Natural killer cell (primary cell): ENCODE data around the gene CUX1. TPM values are rescaled to one million over a fixed set of nuclear protein-coding genes. Genes with fewer than 3 reads are reported as not detected.

Source experiments
- ATAC-seq, 3 donors: fragments of 150-1000 bp in 2 of 3; fragments of 200-7000 bp in 1 of 3; cut with Tn5 transposase; 1 replicate in 1 of 3; 2 replicates in 2 of 3; pipeline ENCODE4 v1.10.0; 2021; ENCODE audit warnings: mild to moderate bottlenecking in 2 of 3, moderate library complexity in 2 of 3
- DNase-seq, 2 donors: peaks; one replicate each; pipeline versions ENCODE4 v3.0.0 to v3.0.0-alpha.2; 2013 to 2021; ENCODE audit warnings: mixed read lengths in 1 of 2
- H3K27ac ChIP-seq: one replicate; pipeline ENCODE4 v1.5.1; 2013; ENCODE audit warnings: mild to moderate bottlenecking, low read length
- H3K27me3 ChIP-seq: one replicate; pipeline ENCODE4 v1.6.1; 2013; ENCODE audit warnings: low read length; ENCODE audit not compliant: control insufficient read depth, insufficient read depth
- H3K36me3 ChIP-seq: one replicate; pipeline ENCODE4 v1.6.1; 2013; ENCODE audit warnings: low read length; ENCODE audit not compliant: control insufficient read depth, insufficient read depth
- H3K4me1 ChIP-seq: one replicate; pipeline ENCODE4 v1.6.1; 2013; ENCODE audit warnings: low read length; ENCODE audit not compliant: control insufficient read depth, insufficient read depth
- H3K4me3 ChIP-seq: one replicate; pipeline ENCODE4 v1.5.1; 2013; ENCODE audit warnings: low read length
- H3K9me3 ChIP-seq: one replicate; pipeline ENCODE4 v1.6.1; 2013; ENCODE audit warnings: low read length; ENCODE audit not compliant: control insufficient read depth, insufficient read depth
- H3K27ac Mint-ChIP-seq, 2 donors: one replicate each; pipeline ENCODE4 v1.8.0; 2022; ENCODE audit warnings: mild to moderate bottlenecking in 2 of 2, mixed read lengths in 2 of 2, moderate library complexity in 1 of 2
- H3K27me3 Mint-ChIP-seq, 2 donors: one replicate each; pipeline ENCODE4 v1.8.0; 2022; ENCODE audit warnings: low read depth in 2 of 2, mixed read lengths in 2 of 2
- H3K36me3 Mint-ChIP-seq: one replicate; pipeline ENCODE4 v1.8.0; 2022; ENCODE audit warnings: mixed read lengths
- H3K4me1 Mint-ChIP-seq, 2 donors: one replicate each; pipeline ENCODE4 v1.8.0; 2022; ENCODE audit warnings: mixed read lengths in 2 of 2
- H3K4me3 Mint-ChIP-seq: one replicate; pipeline ENCODE4 v1.8.0; 2022; ENCODE audit warnings: mild to moderate bottlenecking, moderate library complexity, mixed read lengths
- H3K9me3 Mint-ChIP-seq, 2 donors: one replicate each; pipeline ENCODE4 v1.8.0; 2022; ENCODE audit warnings: mixed read lengths in 2 of 2
- WGBS: methylation state at CpG from one replicate; pipeline ENCODE4 v1.1.7; 2013; ENCODE audit warnings: missing lambda C conversion rate; ENCODE audit not compliant: insufficient coverage; 5-methylcytosine and 5-hydroxymethylcytosine counted together
- intact Hi-C: fragments of 100-400 bp; cut with micrococcal nuclease; formaldehyde crosslinking; loops from one replicate; pipeline ENCODE4 v1.14.2; 2022
- total RNA-seq, 4 donors: library from RNA; stranded (reverse); fragments of 120-200 nt in 1 of 4; gene quantifications; one replicate each; pipeline versions ENCODE4 v1.2.3 to v1.2.4, GENCODE V29; 2013 to 2022
- TF ChIP-seq, protein P1 (sequence below): fragments of 200-600 bp; IDR thresholded peaks from one replicate; pipeline ENCODE4 v1.8.0; 2022; ENCODE audit warnings: antibody characterized with exemption

The CUX1 gene
- total RNA-seq, 3 donors from 2014 or later (not counting 1 experiment from before 2014, with no cell fraction given): 59.8 to 77.4 (median 73.6) TPM

DNA sequence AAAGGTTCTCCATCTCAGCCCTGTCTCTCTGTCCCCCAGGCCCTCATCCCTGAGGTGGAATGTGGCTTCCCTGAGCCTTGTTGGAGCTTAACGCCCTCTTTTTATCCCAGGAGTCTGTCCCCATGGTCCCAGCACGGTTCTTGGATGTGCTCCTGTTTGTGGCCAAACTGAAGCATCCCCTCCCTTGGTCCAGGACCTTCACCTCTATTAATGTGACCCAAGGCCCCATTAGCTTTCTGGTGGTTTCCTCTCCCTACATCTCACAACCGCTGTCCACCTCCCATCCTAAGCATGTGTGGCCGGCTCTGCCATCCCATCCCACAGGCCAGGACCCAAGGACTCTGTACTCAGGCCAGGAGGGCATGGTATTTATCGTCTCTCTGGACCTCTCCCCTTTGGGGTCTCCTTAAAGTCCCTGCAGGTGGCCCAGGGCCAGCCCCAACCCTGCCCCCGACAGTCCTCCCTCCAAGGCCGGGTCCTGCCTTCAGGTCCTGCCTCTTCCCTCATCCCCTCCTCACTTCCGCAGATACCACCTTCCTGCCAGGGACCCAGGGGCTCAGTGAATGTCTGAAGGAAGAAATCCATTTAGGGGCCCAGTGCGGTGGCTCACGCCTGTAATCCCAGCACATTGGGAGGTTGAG lies 453.9 kb downstream of the CUX1 start:
- no peaks in the 10 kb centered on the region for H3K4me1 ChIP-seq
- no peaks in the 10 kb centered on the region for H3K36me3 ChIP-seq
- intact Hi-C loops: no loop called here
- WGBS: 93% methylated on average over 10 of the region's 10 CpGs
- H3K27me3 ChIP-seq: no peaks in the 10 kb centered on the region
- Mint-ChIP-seq H3K4me1 (peaks cover 0 to 5% of the 10 kb centered on the region in 2 donors), H3K4me3 (no peak overlapping the region), H3K27ac (no peak overlapping the region), H3K27me3 (no peaks in the 10 kb centered on the region), H3K9me3 (no peaks in the 10 kb centered on the region), H3K36me3 (no peaks in the 10 kb centered on the region)
- ATAC-seq (no peak), DNase-seq (no peak)
- TF ChIP-seq, protein P1, sequence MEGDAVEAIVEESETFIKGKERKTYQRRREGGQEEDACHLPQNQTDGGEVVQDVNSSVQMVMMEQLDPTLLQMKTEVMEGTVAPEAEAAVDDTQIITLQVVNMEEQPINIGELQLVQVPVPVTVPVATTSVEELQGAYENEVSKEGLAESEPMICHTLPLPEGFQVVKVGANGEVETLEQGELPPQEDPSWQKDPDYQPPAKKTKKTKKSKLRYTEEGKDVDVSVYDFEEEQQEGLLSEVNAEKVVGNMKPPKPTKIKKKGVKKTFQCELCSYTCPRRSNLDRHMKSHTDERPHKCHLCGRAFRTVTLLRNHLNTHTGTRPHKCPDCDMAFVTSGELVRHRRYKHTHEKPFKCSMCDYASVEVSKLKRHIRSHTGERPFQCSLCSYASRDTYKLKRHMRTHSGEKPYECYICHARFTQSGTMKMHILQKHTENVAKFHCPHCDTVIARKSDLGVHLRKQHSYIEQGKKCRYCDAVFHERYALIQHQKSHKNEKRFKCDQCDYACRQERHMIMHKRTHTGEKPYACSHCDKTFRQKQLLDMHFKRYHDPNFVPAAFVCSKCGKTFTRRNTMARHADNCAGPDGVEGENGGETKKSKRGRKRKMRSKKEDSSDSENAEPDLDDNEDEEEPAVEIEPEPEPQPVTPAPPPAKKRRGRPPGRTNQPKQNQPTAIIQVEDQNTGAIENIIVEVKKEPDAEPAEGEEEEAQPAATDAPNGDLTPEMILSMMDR: no peak
- H3K4me3 ChIP-seq: no peak overlapping the region
- no peaks in the 10 kb centered on the region for H3K9me3 ChIP-seq
- H3K27ac ChIP-seq: no peak overlapping the region

DNA sequence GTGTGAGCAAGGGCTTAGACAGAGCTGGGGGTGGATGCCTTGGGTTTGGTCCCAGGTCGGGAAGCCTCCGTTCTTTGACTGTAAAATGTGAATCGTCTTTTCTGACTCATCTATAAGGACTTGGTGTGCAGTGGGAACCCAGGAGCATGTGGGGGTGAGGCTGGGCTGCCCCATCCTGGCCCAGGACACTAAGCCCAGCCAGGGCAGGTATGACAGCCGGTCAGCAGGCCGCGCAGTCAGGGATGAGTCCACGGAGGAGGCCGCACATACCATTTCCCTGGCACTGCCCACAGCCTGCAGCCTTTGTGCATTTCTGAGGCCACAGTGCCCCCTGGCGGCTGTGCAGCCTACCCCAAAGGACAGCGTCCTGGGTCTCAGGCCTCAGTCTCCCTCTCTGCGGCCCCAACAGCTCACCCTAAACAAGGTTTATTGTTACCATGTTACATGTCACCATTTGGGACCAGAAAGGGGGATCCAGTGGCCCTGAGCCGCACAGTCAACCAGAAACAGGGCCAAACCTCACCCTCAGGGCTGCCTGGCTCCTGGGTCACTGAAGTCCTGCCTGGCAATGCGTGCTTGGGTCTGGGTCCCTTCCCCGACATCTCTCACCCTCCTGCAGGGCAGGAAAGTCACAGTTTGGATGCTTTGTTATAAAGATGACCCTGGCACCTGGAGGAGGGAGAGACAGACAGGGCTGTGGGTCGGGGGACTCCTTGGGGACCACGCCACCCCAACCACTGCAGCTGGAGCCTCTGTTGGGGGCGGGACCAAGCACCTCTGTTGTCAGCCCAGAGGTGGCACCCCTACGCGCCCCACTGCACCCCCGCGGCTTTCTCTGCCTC lies 454.9 kb downstream of the CUX1 start:
- WGBS: 56% methylated on average over 21 of the region's 21 CpGs
- DNase-seq: peak; percentile 75 to 84

DNA sequence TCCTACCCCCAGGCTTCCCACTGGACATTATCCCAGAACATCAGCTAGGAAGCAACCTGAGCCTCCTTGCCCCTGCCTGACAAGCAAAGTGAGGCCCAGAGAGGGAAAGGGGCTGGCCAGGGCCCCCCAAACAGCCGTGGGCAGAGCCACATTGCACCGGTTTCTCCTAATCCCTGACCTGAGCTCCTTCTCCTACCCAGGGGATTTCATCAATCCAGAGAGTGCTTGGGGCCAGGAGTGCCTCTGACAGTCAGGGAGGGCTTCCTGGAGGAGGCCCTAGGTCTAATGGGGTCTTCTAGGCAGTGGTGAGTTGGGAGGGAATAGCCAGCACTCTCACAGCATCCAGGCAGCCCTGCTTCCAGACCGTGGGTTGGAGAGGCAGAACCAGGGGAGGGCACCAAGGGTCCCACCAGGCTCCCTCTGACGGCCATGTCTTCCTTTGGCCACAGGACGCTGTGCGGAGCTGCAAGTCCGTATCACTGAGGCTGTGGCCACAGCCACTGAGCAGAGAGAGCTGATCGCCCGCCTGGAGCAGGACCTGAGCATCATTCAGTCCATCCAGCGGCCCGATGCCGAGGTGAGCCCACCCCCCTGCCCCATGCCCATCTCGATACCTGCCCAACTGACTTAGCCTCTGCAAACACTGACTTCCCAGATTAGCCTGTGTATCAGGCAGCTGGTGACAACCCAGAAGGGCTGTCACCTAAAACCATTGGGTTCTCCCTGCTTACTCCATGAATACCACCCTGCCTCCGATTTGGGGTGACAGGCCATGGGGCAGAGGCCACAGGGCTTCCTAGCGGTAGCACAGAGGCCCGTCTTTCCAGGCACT lies 455.7 kb downstream of the CUX1 start:
- no peaks in the 10 kb centered on the region for H3K36me3 ChIP-seq
- no peaks in the 10 kb centered on the region for H3K36me3 Mint-ChIP-seq
- DNase-seq: no peak
- H3K4me3 ChIP-seq: no peak overlapping the region
- WGBS: 90% methylated on average over 16 of the region's 16 CpGs
- TF ChIP-seq, protein P1: no peak
- no peak overlapping the region for H3K27ac ChIP-seq
- H3K27ac Mint-ChIP-seq: no peak overlapping the region
- no peak overlapping the region for H3K4me3 Mint-ChIP-seq
- peaks cover 0 to 5% of the 10 kb centered on the region in 2 donors for H3K4me1 Mint-ChIP-seq
- ATAC-seq: no peak
- H3K27me3 ChIP-seq: no peaks in the 10 kb centered on the region
- no peaks in the 10 kb centered on the region for H3K9me3 Mint-ChIP-seq
- no peaks in the 10 kb centered on the region for H3K4me1 ChIP-seq
- no peaks in the 10 kb centered on the region for H3K9me3 ChIP-seq
- H3K27me3 Mint-ChIP-seq: no peaks in the 10 kb centered on the region
- intact Hi-C loops: loop anchor here (1.0 kb wide), 3 partner anchors 585 to 730 kb away; no protein-coding TSS in a partner anchor

More for the DNA sequence above, 454.9 kb downstream of the CUX1 start:
- no peaks in the 10 kb centered on the region for H3K27me3 ChIP-seq
- no peaks in the 10 kb centered on the region for H3K36me3 ChIP-seq
- Mint-ChIP-seq H3K9me3 (no peaks in the 10 kb centered on the region), H3K27me3 (no peaks in the 10 kb centered on the region), H3K4me1 (peaks cover 0 to 5% of the 10 kb centered on the region in 2 donors), H3K27ac (no peak overlapping the region), H3K4me3 (no peak overlapping the region), H3K36me3 (no peaks in the 10 kb centered on the region)
- no peaks in the 10 kb centered on the region for H3K4me1 ChIP-seq
- peak; percentile 62 to 92 (median 73) for ATAC-seq
- H3K4me3 ChIP-seq: no peak overlapping the region
- TF ChIP-seq, protein P1: peak; percentile 87
- H3K9me3 ChIP-seq: no peaks in the 10 kb centered on the region
- intact Hi-C loops: loop anchor here (1.0 kb wide), 3 partner anchors 584 to 729 kb away; no protein-coding TSS in a partner anchor
- H3K27ac ChIP-seq: no peak overlapping the region
